ENCODE results near the gene OPHN1. TPM values are rescaled to one million over a fixed set of nuclear protein-coding genes. Genes with fewer than 3 reads are reported as not detected.
A peak's percentile ranks its signal among the peaks of the same experiment; 100 is the strongest.

Gene OPHN1
- total and polyA plus RNA-seq, 2 donors (not counting 3 experiments of a cell fraction or from before 2014, with no cell fraction given) = 3.9 to 6.7 TPM

DNA sequence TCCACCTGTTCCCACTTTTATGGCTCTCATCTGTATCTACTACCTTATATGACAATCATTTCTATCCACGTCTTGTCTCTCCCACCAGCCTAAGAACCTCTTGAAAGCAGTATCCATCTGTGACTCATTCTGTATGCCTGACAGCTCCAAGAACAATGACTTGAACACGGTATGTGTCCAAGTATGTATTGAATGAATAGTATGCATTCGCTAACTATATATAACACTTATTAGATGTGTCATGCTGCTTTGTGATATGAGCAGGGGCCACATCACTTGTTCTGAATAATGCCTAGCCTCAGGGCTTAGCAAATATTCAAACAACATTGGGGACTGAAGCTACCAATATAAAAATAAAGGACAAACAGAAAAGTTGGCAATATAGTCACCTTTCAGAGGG, 4.9 kb downstream of the OPHN1 start:
- DNase-seq (ENCODE audit: low read depth, low spot score) (peak; percentile 6), FAIRE-seq (no peak)
- H3K9ac ChIP-seq (replicated peaks; ENCODE audit: extremely low read depth, insufficient read depth, low read length) = no peak overlapping the region
- no TSS peak for BruUV-seq (replicated peaks)
- no peaks in the 10 kb centered on the region for H3K36me3 ChIP-seq (ENCODE audit: control insufficient read depth in 2 of 2, extremely low read depth in 1 of 2, insufficient read depth in 2 of 2, low read length in 2 of 2)
- H3K4me1 ChIP-seq (ENCODE audit: control insufficient read depth, extremely low read depth, insufficient read depth, low read length) = peaks cover 6% of the 10 kb centered on the region
- no peak overlapping the region for H3K27ac ChIP-seq (ENCODE audit: insufficient read depth, low read depth, low read length)
- no peaks in the 10 kb centered on the region for H3K79me2 ChIP-seq (ENCODE audit: control insufficient read depth, insufficient read depth, low read length)
- POLR2A ChIA-PET = no interaction called here
- no peak overlapping the region for H3K4me3 ChIP-seq (replicated peaks in 1 of 3; ENCODE audit: insufficient read depth in 1 of 3, low read depth in 1 of 3, low read length in 3 of 3)
- CTCF ChIA-PET = no interaction called here
- H2AFZ ChIP-seq (ENCODE audit: low read depth, low read length) = no peak overlapping the region
- H3K4me2 ChIP-seq (ENCODE audit: insufficient read depth, low read length) = no peak overlapping the region
- intact Hi-C loops (cut with micrococcal nuclease) (no loop called here), dilution Hi-C loops (cut with MboI; ENCODE audit: extremely low pct_ligation_motif_present, low sequenced_read_pairs) (no loop called here)
- no peaks in the 10 kb centered on the region for H3K9me1 ChIP-seq (replicated peaks; ENCODE audit: control insufficient read depth, extremely low read depth, insufficient read depth, low read length)
- no peaks in the 10 kb centered on the region for H4K20me1 ChIP-seq (replicated peaks; ENCODE audit: control insufficient read depth, extremely low read depth, insufficient read depth, low read length)
- no peaks in the 10 kb centered on the region for H3K27me3 ChIP-seq (ENCODE audit: control insufficient read depth in 2 of 2, insufficient read depth in 2 of 2, low read length in 2 of 2)
- H3K9me3 ChIP-seq (replicated peaks; ENCODE audit: control insufficient read depth, insufficient read depth, low read length) = no peaks in the 10 kb centered on the region
- TF ChIP-seq MYC (IDR thresholded peaks at IDR 0.05; ENCODE audit: low read depth, low read length) (no peak), JUN (IDR thresholded peaks at IDR 0.05; ENCODE audit: borderline replicate concordance, insufficient read depth, insufficient read length, low read depth) (peak; percentile 20), FOS (IDR thresholded peaks at IDR 0.05; ENCODE audit: borderline replicate concordance, insufficient read depth, low read length) (no peak)
- TF ChIP-seq, protein P1, sequence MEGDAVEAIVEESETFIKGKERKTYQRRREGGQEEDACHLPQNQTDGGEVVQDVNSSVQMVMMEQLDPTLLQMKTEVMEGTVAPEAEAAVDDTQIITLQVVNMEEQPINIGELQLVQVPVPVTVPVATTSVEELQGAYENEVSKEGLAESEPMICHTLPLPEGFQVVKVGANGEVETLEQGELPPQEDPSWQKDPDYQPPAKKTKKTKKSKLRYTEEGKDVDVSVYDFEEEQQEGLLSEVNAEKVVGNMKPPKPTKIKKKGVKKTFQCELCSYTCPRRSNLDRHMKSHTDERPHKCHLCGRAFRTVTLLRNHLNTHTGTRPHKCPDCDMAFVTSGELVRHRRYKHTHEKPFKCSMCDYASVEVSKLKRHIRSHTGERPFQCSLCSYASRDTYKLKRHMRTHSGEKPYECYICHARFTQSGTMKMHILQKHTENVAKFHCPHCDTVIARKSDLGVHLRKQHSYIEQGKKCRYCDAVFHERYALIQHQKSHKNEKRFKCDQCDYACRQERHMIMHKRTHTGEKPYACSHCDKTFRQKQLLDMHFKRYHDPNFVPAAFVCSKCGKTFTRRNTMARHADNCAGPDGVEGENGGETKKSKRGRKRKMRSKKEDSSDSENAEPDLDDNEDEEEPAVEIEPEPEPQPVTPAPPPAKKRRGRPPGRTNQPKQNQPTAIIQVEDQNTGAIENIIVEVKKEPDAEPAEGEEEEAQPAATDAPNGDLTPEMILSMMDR (IDR thresholded peaks at IDR 0.05; ENCODE audit: extremely low read depth in 1 of 2, insufficient read depth in 1 of 2, low read depth in 1 of 2, low read length in 2 of 2) = no peak

DNA sequence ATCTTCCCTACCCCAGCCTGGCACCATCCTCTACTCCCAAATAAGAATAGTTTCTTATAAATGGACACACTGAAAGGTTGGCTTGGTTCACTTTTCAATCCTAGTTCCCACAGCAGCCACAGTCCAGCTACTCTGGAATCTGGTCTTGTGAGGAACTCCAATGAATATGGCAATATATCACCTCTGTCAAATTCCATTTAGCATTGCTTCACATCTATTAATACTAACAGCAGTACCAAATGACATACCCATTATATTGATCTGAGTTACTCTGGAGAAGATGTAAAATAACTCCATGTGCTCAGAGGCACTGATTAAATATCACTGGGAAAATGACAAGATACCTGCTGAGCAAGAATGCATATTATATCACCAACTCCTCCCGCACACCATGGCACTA, 8.6 kb downstream of the OPHN1 start:
- H3K27me3 ChIP-seq (ENCODE audit: control insufficient read depth in 2 of 2, insufficient read depth in 2 of 2, low read length in 2 of 2) = no peaks in the 10 kb centered on the region
- no TSS peak for BruUV-seq (replicated peaks)
- FAIRE-seq (no peak), DNase-seq (ENCODE audit: low read depth, low spot score) (no peak)
- TF ChIP-seq JUN (IDR thresholded peaks at IDR 0.05; ENCODE audit: borderline replicate concordance, insufficient read depth, insufficient read length, low read depth) (no peak), GATA2 (IDR thresholded peaks at IDR 0.05; ENCODE audit: insufficient read depth, insufficient read length, low read depth, low read length) (no peak), EZH2 (IDR thresholded peaks at IDR 0.05; ENCODE audit: borderline replicate concordance, low read depth, low read length, severe bottlenecking) (no peak), POLR2AphosphoS5 (IDR thresholded peaks at IDR 0.05; ENCODE audit: insufficient read depth, low read depth, low read length) (no peak), POLR2A (IDR thresholded peaks at IDR 0.05; ENCODE audit: low read depth, low read length) (no peak), FOS (IDR thresholded peaks at IDR 0.05; ENCODE audit: borderline replicate concordance, insufficient read depth, low read length) (no peak), MYC (IDR thresholded peaks at IDR 0.05; ENCODE audit: low read depth, low read length) (no peak)
- TF ChIP-seq, protein P2, sequence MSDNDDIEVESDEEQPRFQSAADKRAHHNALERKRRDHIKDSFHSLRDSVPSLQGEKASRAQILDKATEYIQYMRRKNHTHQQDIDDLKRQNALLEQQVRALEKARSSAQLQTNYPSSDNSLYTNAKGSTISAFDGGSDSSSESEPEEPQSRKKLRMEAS (IDR thresholded peaks at IDR 0.05; ENCODE audit: insufficient read depth, insufficient read length) = no peak
- TF ChIP-seq, protein P1 (IDR thresholded peaks at IDR 0.05; ENCODE audit: extremely low read depth in 1 of 2, insufficient read depth in 1 of 2, low read depth in 1 of 2, low read length in 2 of 2) = no peak
- no peaks in the 10 kb centered on the region for H3K36me3 ChIP-seq (ENCODE audit: control insufficient read depth in 2 of 2, extremely low read depth in 1 of 2, insufficient read depth in 2 of 2, low read length in 2 of 2)
- ChIA-PET POLR2A (no interaction called here), CTCF (interaction anchor here (1.2 kb wide), 1 partner anchor 38 kb away, joined by 4 read pairs; no protein-coding TSS in a partner anchor)
- no peak overlapping the region for H3K4me2 ChIP-seq (ENCODE audit: insufficient read depth, low read length)
- H3K27ac ChIP-seq (ENCODE audit: insufficient read depth, low read depth, low read length) = no peak overlapping the region
- H4K20me1 ChIP-seq (replicated peaks; ENCODE audit: control insufficient read depth, extremely low read depth, insufficient read depth, low read length) = no peaks in the 10 kb centered on the region
- H3K9me3 ChIP-seq (replicated peaks; ENCODE audit: control insufficient read depth, insufficient read depth, low read length) = no peaks in the 10 kb centered on the region
- no peaks in the 10 kb centered on the region for H3K9me1 ChIP-seq (replicated peaks; ENCODE audit: control insufficient read depth, extremely low read depth, insufficient read depth, low read length)
- H3K9ac ChIP-seq (replicated peaks; ENCODE audit: extremely low read depth, insufficient read depth, low read length) = no peak overlapping the region
- H3K79me2 ChIP-seq (ENCODE audit: control insufficient read depth, insufficient read depth, low read length) = no peaks in the 10 kb centered on the region
- no peak overlapping the region for H3K4me3 ChIP-seq (replicated peaks in 1 of 3; ENCODE audit: insufficient read depth in 1 of 3, low read depth in 1 of 3, low read length in 3 of 3)
- intact Hi-C loops (cut with micrococcal nuclease) (no loop called here), dilution Hi-C loops (cut with MboI; ENCODE audit: extremely low pct_ligation_motif_present, low sequenced_read_pairs) (no loop called here)
- H2AFZ ChIP-seq (ENCODE audit: low read depth, low read length) = no peak overlapping the region
- no peaks in the 10 kb centered on the region for H3K4me1 ChIP-seq (ENCODE audit: control insufficient read depth, extremely low read depth, insufficient read depth, low read length)

Measured in endothelial cell of umbilical vein (primary cell).